ENCODE results near the gene MYCBP2. TPM values are rescaled to one million over a fixed set of nuclear protein-coding genes. Genes with fewer than 3 reads are reported as not detected.

The MYCBP2 gene
- total and polyA plus RNA-seq, 2 donors (not counting 1 experiment from before 2014, with no cell fraction given): 32.5 to 95.9 TPM

- Histone ChIP-seq H4K20me1 (ENCODE audit: control insufficient read depth, extremely low read depth, insufficient read depth, low read length) (no peaks in the 10 kb centered on the region), H3K79me2 (ENCODE audit: control insufficient read depth, insufficient read depth, low read length) (no peaks in the 10 kb centered on the region), H3K9me3 (ENCODE audit: control insufficient read depth, insufficient read depth, low read depth, low read length) (no peaks in the 10 kb centered on the region), H3K27ac (ENCODE audit: insufficient read depth, low read length) (no peak overlapping the region), H2AFZ (ENCODE audit: low read length) (no peak overlapping the region), H3K27me3 (ENCODE audit: control insufficient read depth, insufficient read depth, low read length) (no peaks in the 10 kb centered on the region), H3K4me2 (ENCODE audit: extremely low read depth, insufficient read depth, low read length) (no peak overlapping the region), H3K36me3 (ENCODE audit: control insufficient read depth, insufficient read depth, low read length) (no peaks in the 10 kb centered on the region), H3K4me3 (replicated peaks in 1 of 4; ENCODE audit: control extremely low read depth in 1 of 4, insufficient read depth in 1 of 4, low read depth in 3 of 4, low read length in 4 of 4) (no peak overlapping the region), H3K9ac (ENCODE audit: insufficient read depth, low read length) (no peak overlapping the region), H3K4me1 (ENCODE audit: control insufficient read depth, extremely low read depth, insufficient read depth, low read length) (no peaks in the 10 kb centered on the region)
- no peak for TF ChIP-seq EZH2 (IDR thresholded peaks at IDR 0.05; ENCODE audit: low read length, missing control alignments)
- DNase-seq (ENCODE audit: low read depth in 2 of 2): no peak
Measured at GRCh38 chr13:77285098-77285497, 41.8 kb downstream of the MYCBP2 start.

- H3K79me2 ChIP-seq (ENCODE audit: control insufficient read depth, insufficient read depth, low read length): no peaks in the 10 kb centered on the region
- no peak overlapping the region for H3K27ac ChIP-seq (ENCODE audit: insufficient read depth, low read length)
- H3K36me3 ChIP-seq (ENCODE audit: control insufficient read depth, insufficient read depth, low read length): peaks cover 3% of the 10 kb centered on the region
- no peaks in the 10 kb centered on the region for H3K4me1 ChIP-seq (ENCODE audit: control insufficient read depth, extremely low read depth, insufficient read depth, low read length)
- DNase-seq (ENCODE audit: low read depth in 2 of 2): no peak
- no peak overlapping the region for H2AFZ ChIP-seq (ENCODE audit: low read length)
- no peak overlapping the region for H3K4me2 ChIP-seq (ENCODE audit: extremely low read depth, insufficient read depth, low read length)
- no peaks in the 10 kb centered on the region for H3K27me3 ChIP-seq (ENCODE audit: control insufficient read depth, insufficient read depth, low read length)
- H4K20me1 ChIP-seq (ENCODE audit: control insufficient read depth, extremely low read depth, insufficient read depth, low read length): no peaks in the 10 kb centered on the region
- no peaks in the 10 kb centered on the region for H3K9me3 ChIP-seq (ENCODE audit: control insufficient read depth, insufficient read depth, low read depth, low read length)
- H3K9ac ChIP-seq (ENCODE audit: insufficient read depth, low read length): no peak overlapping the region
- TF ChIP-seq CTCF (conservative IDR thresholded peaks at IDR 0.05 in 1 of 2, IDR thresholded peaks at IDR 0.05 in 1 of 2; ENCODE audit: low read depth in 1 of 2, low read length in 2 of 2): no peak
- TF ChIP-seq EZH2 (IDR thresholded peaks at IDR 0.05; ENCODE audit: low read length, missing control alignments): no peak
- no peak overlapping the region for H3K4me3 ChIP-seq (replicated peaks in 1 of 4; ENCODE audit: control extremely low read depth in 1 of 4, insufficient read depth in 1 of 4, low read depth in 3 of 4, low read length in 4 of 4)
Measured at GRCh38 chr13:77274126-77274525, 52.8 kb downstream of the MYCBP2 start.

GRCh38 chr13:77269141-77269540 is 57.8 kb downstream of the MYCBP2 start:
- Histone ChIP-seq H3K27ac (ENCODE audit: insufficient read depth, low read length) (no peak overlapping the region), H3K4me2 (ENCODE audit: extremely low read depth, insufficient read depth, low read length) (no peak overlapping the region), H3K27me3 (ENCODE audit: control insufficient read depth, insufficient read depth, low read length) (no peaks in the 10 kb centered on the region), H3K9ac (ENCODE audit: insufficient read depth, low read length) (no peak overlapping the region), H3K4me1 (ENCODE audit: control insufficient read depth, extremely low read depth, insufficient read depth, low read length) (no peaks in the 10 kb centered on the region), H3K9me3 (ENCODE audit: control insufficient read depth, insufficient read depth, low read depth, low read length) (no peaks in the 10 kb centered on the region), H4K20me1 (ENCODE audit: control insufficient read depth, extremely low read depth, insufficient read depth, low read length) (no peaks in the 10 kb centered on the region), H3K79me2 (ENCODE audit: control insufficient read depth, insufficient read depth, low read length) (no peaks in the 10 kb centered on the region), H3K4me3 (replicated peaks in 1 of 4; ENCODE audit: control extremely low read depth in 1 of 4, insufficient read depth in 1 of 4, low read depth in 3 of 4, low read length in 4 of 4) (no peak overlapping the region), H3K36me3 (ENCODE audit: control insufficient read depth, insufficient read depth, low read length) (peaks cover 3% of the 10 kb centered on the region), H2AFZ (ENCODE audit: low read length) (no peak overlapping the region)
- DNase-seq (ENCODE audit: low read depth in 2 of 2): no peak
- no peak for TF ChIP-seq EZH2 (IDR thresholded peaks at IDR 0.05; ENCODE audit: low read length, missing control alignments)
- TF ChIP-seq CTCF (conservative IDR thresholded peaks at IDR 0.05 in 1 of 2, IDR thresholded peaks at IDR 0.05 in 1 of 2; ENCODE audit: low read depth in 1 of 2, low read length in 2 of 2): no peak

All from fibroblast of lung (primary cell).